Naive thymus-derived CD8-positive, alpha-beta T cell (primary cell): ENCODE data around the gene NKX2-1. TPM values are rescaled to one million over a fixed set of nuclear protein-coding genes. Genes with fewer than 3 reads are reported as not detected.

Experiments used
- ATAC-seq, 2 donors: fragments of 150-1000 bp; cut with Tn5 transposase in 1 of 2; sonication (Bioruptor Pico), chemical (Tn5 transposase) in 1 of 2; 1 replicate in 1 of 2; 2 replicates in 1 of 2; pipeline ENCODE4 v1.10.0; 2021; ENCODE audit warnings: mild to moderate bottlenecking in 2 of 2, moderate library complexity in 2 of 2
- POLR2A ChIA-PET: fragments of 350-600 bp; sonication (Branson Sonifier 250); formaldehyde crosslinking; loops from one replicate; lab custom pipeline; 2021; ENCODE audit warnings: antibody characterized with exemption; lab: Charles Lee
- DNase-seq, 10 donors: peaks; one replicate each; pipeline versions ENCODE4 v3.0.0 to v3.0.0-alpha.2; 2020 to 2022
- H3K27ac Mint-ChIP-seq, 10 donors: one replicate each; pipeline ENCODE4 v1.8.0; 2020 to 2022; ENCODE audit warnings: mild to moderate bottlenecking in 10 of 10, mixed read lengths in 10 of 10, moderate library complexity in 4 of 10, inconsistent platforms in 1 of 10
- H3K27me3 Mint-ChIP-seq, 5 donors: one replicate each; pipeline ENCODE4 v1.8.0; 2021 to 2022; ENCODE audit warnings: mixed read lengths in 5 of 5
- H3K36me3 Mint-ChIP-seq, 3 donors: one replicate each; pipeline ENCODE4 v1.8.0; 2020 to 2022; ENCODE audit warnings: mixed read lengths in 3 of 3, mild to moderate bottlenecking in 2 of 3, inconsistent platforms in 1 of 3
- H3K4me1 Mint-ChIP-seq, 4 donors: one replicate each; pipeline ENCODE4 v1.8.0; 2021 to 2022; ENCODE audit warnings: mixed read lengths in 4 of 4
- H3K4me3 Mint-ChIP-seq, 10 donors: one replicate each; pipeline ENCODE4 v1.8.0; 2020 to 2022; ENCODE audit warnings: mild to moderate bottlenecking in 10 of 10, mixed read lengths in 10 of 10, moderate library complexity in 6 of 10, inconsistent platforms in 1 of 10
- H3K9me3 Mint-ChIP-seq, 9 donors: one replicate each; pipeline ENCODE4 v1.8.0; 2020 to 2022; ENCODE audit warnings: mixed read lengths in 9 of 9, mild to moderate bottlenecking in 3 of 9, inconsistent platforms in 1 of 9, moderate library complexity in 1 of 9
- polyA plus RNA-seq, 3 donors: library from polyadenylated mRNA; unstranded; fragments of 300-500 nt; fragmentation: Illumina TruSeq; gene quantifications; one replicate each; pipeline ENCODE4 v1.2.3, GENCODE V29; 2021
- total RNA-seq, 8 experiments: library from RNA in 2 of 8; stranded (reverse) in 2 of 8; gene quantifications; one replicate each; pipeline ENCODE4 v1.2.3 and lab custom pipeline; 2021 to 2026

NKX2-1 gene
- total and polyA plus RNA-seq, 5 experiments from 2014 or later = not detected

- POLR2A ChIA-PET = no interaction called here
- no peak for DNase-seq
- Mint-ChIP-seq H3K27ac (no peak overlapping the region), H3K4me3 (no peak overlapping the region), H3K36me3 (no peaks in the 10 kb centered on the region), H3K9me3 (peaks cover 0 to 8% (median 0%) of the 10 kb centered on the region in 9 donors), H3K4me1 (peaks cover 3 to 14% (median 6%) of the 10 kb centered on the region in 4 donors), H3K27me3 (peaks cover 37 to 79% (median 60%) of the 10 kb centered on the region in 5 donors)
- ATAC-seq = no peak
Measured at GRCh38 chr14:36515105-36515593, 4.9 kb downstream of the NKX2-1 start.

DNA sequence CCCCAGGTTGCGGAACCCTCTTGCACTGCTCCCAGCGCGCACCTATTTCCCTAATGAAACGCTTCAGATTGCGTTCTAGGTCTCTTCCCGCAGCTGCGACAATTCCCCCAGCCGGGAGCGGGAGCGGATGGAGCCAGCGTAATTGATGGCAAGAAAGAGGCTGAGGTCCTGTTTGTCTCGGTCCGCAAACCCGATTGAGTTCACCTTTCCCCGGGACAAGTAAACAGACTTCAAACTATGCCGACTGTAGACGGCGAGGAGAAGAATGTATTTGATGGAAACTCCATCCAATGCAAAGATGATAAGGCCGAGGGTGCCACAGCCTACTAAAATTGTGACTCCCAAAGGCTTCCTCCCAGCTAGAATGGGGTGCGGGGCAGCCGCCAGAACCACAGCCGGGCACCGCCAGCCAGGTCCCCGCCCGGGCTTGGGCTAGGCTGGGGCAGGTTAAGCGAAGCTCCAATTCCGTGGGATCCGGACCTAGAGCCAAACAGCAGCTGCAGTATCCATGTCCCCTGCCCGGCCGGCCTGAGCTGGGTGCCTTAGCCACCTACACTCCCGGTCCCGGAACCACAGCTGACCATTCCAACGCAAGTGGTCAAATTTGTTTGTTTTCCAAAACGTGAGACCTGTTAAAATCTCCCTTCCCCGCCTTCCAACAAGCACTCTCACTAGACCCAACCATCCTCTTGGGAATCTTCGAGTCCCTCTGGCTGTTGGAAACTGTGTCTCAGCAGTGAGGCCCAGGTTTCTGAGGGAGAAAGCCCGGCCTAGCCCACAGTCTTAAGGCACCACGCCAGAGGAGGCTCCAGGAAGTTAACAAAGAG, 5.5 kb downstream of the NKX2-1 start:
- H3K9me3 Mint-ChIP-seq = peaks cover 0 to 8% (median 0%) of the 10 kb centered on the region in 9 donors
- peaks cover 2 to 11% (median 4%) of the 10 kb centered on the region in 4 donors for H3K4me1 Mint-ChIP-seq
- POLR2A ChIA-PET = no interaction called here
- DNase-seq = no peak
- peaks cover 0 to 1% (median 0%) of the 10 kb centered on the region in 3 donors for H3K36me3 Mint-ChIP-seq
- ATAC-seq = no peak
- H3K27me3 Mint-ChIP-seq = peaks cover 42 to 80% (median 65%) of the 10 kb centered on the region in 5 donors
- H3K27ac Mint-ChIP-seq = no peak overlapping the region
- no peak overlapping the region for H3K4me3 Mint-ChIP-seq

DNA sequence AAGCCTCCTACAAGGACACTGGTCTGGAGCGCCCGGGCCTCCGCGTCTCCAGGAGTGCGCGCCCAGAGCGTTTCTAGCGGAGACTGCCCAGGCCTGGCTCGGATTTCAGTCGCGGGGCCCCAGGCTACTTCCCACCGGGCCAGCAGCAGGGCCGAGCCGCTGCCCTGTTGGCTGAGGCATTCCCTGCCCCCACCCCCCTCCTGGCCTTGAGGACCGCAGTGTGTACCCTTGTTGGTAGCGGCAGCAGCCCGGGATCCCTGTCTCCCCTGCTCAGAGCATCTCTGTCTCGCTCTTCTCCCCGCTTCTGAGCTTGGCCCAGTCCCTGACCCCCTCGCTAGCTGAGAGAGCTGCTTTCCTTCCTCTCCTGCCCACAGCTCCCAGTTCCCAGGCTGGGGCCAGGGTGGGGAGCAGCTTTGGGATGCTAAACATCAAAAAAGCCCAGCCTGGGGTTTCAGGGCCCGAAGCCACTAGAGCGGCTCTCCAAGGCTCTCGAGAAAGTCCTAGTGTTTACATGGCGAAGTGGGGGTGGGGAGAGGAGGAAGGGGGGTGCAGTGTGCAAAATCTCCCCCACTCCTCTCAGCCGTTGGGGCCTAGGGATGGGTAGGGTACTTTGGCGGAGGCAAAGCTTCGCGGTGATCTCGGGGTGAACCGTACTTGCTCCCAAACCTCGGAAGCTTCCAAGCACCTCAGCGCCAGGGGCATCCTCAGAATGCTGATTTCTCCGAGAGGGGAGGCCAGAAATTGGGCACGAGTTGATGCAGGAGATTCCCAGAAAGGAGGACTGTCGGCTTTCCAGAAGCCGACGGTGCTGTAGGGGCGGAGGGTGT, 6.4 kb downstream of the NKX2-1 start:
- H3K4me3 Mint-ChIP-seq = no peak overlapping the region
- H3K27ac Mint-ChIP-seq = peak overlapping the region in 2 of 10 donors; percentile 43 to 76
- POLR2A ChIA-PET = no interaction called here
- ATAC-seq (no peak), DNase-seq (no peak)
- H3K4me1 Mint-ChIP-seq = peaks cover 0 to 9% (median 2%) of the 10 kb centered on the region in 4 donors
- peaks cover 0 to 6% (median 2%) of the 10 kb centered on the region in 3 donors for H3K36me3 Mint-ChIP-seq
- peaks cover 46 to 84% (median 69%) of the 10 kb centered on the region in 5 donors for H3K27me3 Mint-ChIP-seq
- H3K9me3 Mint-ChIP-seq = peaks cover 0 to 8% (median 0%) of the 10 kb centered on the region in 9 donors

GRCh38 chr14:36513012-36513420, 7.0 kb downstream of the NKX2-1 start:
- H3K27ac Mint-ChIP-seq = no peak overlapping the region
- H3K4me1 Mint-ChIP-seq = peaks cover 0 to 9% (median 2%) of the 10 kb centered on the region in 4 donors
- POLR2A ChIA-PET = no interaction called here
- DNase-seq = no peak
- peaks cover 46 to 90% (median 71%) of the 10 kb centered on the region in 5 donors for H3K27me3 Mint-ChIP-seq
- H3K36me3 Mint-ChIP-seq = peaks cover 0 to 7% (median 2%) of the 10 kb centered on the region in 3 donors
- H3K9me3 Mint-ChIP-seq = peaks cover 0 to 11% (median 0%) of the 10 kb centered on the region in 9 donors
- no peak for ATAC-seq
- H3K4me3 Mint-ChIP-seq = no peak overlapping the region

DNA sequence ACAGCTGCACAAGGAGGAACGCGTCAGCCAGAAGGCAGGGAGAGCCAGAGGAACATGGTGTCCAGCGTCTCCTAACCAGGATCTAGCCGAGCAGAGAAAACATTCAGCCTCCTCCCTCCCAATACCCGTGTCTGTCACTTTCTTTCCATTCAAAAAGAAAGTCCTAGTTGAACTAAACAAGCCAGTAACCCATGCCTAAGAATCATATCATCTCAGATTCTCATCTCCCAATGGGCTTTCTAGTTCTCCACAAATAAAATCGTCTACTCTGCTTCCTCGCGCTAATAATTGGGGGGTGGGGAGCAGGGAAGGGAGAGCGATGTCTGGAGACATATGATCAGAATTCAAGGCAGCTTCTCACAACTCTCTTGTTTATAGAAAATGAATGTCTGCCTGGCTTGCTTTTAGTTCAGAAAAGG, 7.4 kb downstream of the NKX2-1 start:
- Mint-ChIP-seq H3K4me1 (peaks cover 3 to 12% (median 4%) of the 10 kb centered on the region in 4 donors), H3K9me3 (peaks cover 0 to 15% (median 0%) of the 10 kb centered on the region in 9 donors), H3K27me3 (peaks cover 51 to 94% (median 75%) of the 10 kb centered on the region in 5 donors), H3K36me3 (peaks cover 0 to 11% (median 2%) of the 10 kb centered on the region in 3 donors), H3K27ac (no peak overlapping the region), H3K4me3 (no peak overlapping the region)
- POLR2A ChIA-PET = no interaction called here
- ATAC-seq = no peak
- no peak for DNase-seq

DNA sequence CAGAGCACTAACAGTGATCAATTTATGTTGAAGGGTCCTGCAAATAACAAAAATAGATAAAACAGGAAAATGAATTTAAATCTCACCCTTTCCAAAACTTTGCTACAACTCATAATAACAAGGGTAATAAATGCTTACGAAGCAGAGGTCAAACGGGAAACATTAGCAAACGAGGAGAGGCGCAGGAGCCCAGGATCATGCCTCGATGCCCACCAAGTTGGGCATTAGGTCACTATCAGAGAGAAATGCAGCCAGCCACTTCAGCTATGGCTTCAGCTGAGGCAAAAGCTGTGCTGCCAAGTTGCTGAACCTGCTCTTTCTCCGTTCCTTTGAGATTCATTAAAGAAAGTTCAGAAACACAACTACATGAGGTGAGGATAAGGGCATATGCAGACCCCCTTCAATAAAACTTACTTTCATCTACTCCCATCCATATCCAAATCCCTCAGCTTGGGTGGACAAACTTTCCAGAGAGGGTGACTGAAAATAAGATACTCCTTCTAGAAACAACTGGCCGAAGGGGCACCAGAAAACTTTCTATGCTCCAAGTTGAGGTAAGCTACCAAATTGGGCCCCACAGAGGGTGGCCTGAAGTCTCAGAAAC, 7.9 kb downstream of the NKX2-1 start:
- POLR2A ChIA-PET = no interaction called here
- H3K36me3 Mint-ChIP-seq = peaks cover 0 to 13% (median 2%) of the 10 kb centered on the region in 3 donors
- H3K4me1 Mint-ChIP-seq = peaks cover 3 to 12% (median 5%) of the 10 kb centered on the region in 4 donors
- no peak overlapping the region for H3K27ac Mint-ChIP-seq
- peaks cover 51 to 99% (median 80%) of the 10 kb centered on the region in 5 donors for H3K27me3 Mint-ChIP-seq
- H3K9me3 Mint-ChIP-seq = peaks cover 0 to 17% (median 0%) of the 10 kb centered on the region in 9 donors
- H3K4me3 Mint-ChIP-seq = no peak overlapping the region
- ATAC-seq = no peak
- no peak for DNase-seq

DNA sequence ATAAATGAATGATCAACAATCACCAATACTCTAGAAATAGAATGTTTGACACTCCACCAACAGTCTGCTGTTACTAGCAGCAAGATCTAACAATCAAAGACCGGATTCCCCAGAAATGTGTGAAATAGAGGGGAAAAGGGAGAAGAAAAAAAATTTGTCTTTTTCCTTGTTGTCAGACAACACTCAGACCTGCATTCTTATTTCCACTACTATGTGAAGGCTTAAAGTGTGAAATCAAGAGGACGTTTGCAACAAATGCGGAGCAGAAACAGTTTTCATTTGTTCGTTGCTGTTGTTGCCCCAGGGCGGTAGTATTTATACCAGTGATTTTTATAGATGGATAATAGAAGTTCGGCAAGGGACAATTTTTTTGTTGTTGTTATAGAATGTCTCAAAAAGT, 9.2 kb downstream of the NKX2-1 start:
- DNase-seq = no peak
- Mint-ChIP-seq H3K27ac (no peak overlapping the region), H3K4me3 (no peak overlapping the region), H3K27me3 (peaks cover 54 to 98% (median 79%) of the 10 kb centered on the region in 5 donors), H3K9me3 (peaks cover 0 to 19% (median 3%) of the 10 kb centered on the region in 9 donors), H3K4me1 (peaks cover 6 to 17% (median 11%) of the 10 kb centered on the region in 4 donors), H3K36me3 (peaks cover 0 to 20% (median 2%) of the 10 kb centered on the region in 3 donors)
- POLR2A ChIA-PET = no interaction called here
- no peak for ATAC-seq

- no peak for DNase-seq
- H3K27ac Mint-ChIP-seq = peak overlapping the region in 1 of 10 donors; percentile 31
- H3K9me3 Mint-ChIP-seq = peaks cover 0 to 19% (median 3%) of the 10 kb centered on the region in 9 donors
- H3K27me3 Mint-ChIP-seq = peaks cover 53 to 95% (median 77%) of the 10 kb centered on the region in 5 donors
- POLR2A ChIA-PET = no interaction called here
- peaks cover 0 to 20% (median 2%) of the 10 kb centered on the region in 3 donors for H3K36me3 Mint-ChIP-seq
- peaks cover 6 to 17% (median 11%) of the 10 kb centered on the region in 4 donors for H3K4me1 Mint-ChIP-seq
- no peak for ATAC-seq
- H3K4me3 Mint-ChIP-seq = no peak overlapping the region
Measured at GRCh38 chr14:36510078-36510799, 9.8 kb downstream of the NKX2-1 start.

DNA sequence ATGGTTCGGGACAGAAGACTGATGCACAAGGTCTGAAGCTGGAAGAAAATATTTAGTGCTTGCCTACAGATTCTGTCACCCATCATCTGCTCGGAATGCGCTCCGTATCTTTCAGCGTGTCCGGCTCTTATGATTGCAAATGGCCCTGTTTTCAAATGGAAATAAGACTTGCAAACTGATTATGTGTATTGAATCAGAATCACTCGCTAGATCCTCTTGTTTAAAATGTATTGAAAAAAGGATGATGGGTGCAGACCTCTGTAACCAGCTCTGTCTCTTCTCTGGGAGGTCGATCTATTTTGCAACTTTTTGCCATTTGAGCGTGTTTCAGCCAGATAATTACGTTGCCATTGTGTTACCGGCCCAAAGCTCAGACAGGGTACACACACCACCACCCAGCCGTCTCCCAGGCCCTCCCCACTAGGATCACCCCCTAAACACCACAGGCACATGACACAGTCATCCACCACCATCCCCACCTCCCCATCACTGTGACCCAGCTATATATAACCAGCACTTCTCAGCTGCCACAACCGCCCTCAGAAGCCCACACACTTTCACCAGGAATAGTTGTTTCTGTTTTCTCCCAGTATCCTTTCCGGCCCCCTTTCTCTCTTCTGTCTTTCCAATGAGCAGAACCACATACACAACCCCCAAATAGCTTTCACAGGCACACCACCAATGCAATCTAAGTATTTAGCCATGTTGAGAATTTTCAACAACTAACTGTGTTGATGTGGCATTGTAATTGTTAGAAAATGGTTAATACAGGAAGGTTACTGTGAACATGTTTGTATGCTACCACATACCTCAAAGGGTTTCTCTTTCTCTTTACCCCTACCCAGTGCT, 10.7 kb downstream of the NKX2-1 start:
- Mint-ChIP-seq H3K4me1 (peaks cover 9 to 25% (median 19%) of the 10 kb centered on the region in 4 donors), H3K27ac (no peak overlapping the region)
- ATAC-seq = no peak

GRCh38 chr14:36508418-36509068, 11.5 kb downstream of the NKX2-1 start:
- Mint-ChIP-seq H3K36me3 (peaks cover 5 to 31% (median 5%) of the 10 kb centered on the region in 3 donors), H3K27me3 (peaks cover 60 to 95% (median 76%) of the 10 kb centered on the region in 5 donors), H3K4me1 (peaks cover 12 to 29% (median 23%) of the 10 kb centered on the region in 4 donors), H3K4me3 (no peak overlapping the region), H3K27ac (no peak overlapping the region), H3K9me3 (peaks cover 0 to 23% (median 4%) of the 10 kb centered on the region in 9 donors)
- ATAC-seq (no peak), DNase-seq (no peak)
- POLR2A ChIA-PET = no interaction called here

More for the DNA sequence above, 10.7 kb downstream of the NKX2-1 start:
- POLR2A ChIA-PET = no interaction called here
- H3K27me3 Mint-ChIP-seq = peaks cover 57 to 95% (median 79%) of the 10 kb centered on the region in 5 donors
- H3K4me3 Mint-ChIP-seq = no peak overlapping the region
- DNase-seq = no peak
- peaks cover 0 to 20% (median 3%) of the 10 kb centered on the region in 9 donors for H3K9me3 Mint-ChIP-seq
- H3K36me3 Mint-ChIP-seq = peaks cover 3 to 28% (median 5%) of the 10 kb centered on the region in 3 donors
